HepG2 (cell line): Measurements from ENCODE around the gene BMP6. TPM values are rescaled to one million over a fixed set of nuclear protein-coding genes. Genes with fewer than 3 reads are reported as not detected.

Experiments used
- BORCS8-MEF2B ChIP-seq: sonication (generic); formaldehyde crosslinking; IDR thresholded peaks from 2 replicates; pipeline ENCODE4 v1.8.0; 2022; ENCODE audit warnings: mild to moderate bottlenecking, missing genetic modification reagents
- GPN1 ChIP-seq: sonication (generic); formaldehyde crosslinking; IDR thresholded peaks from 2 replicates; pipeline ENCODE4 v1.5.1; 2020; ENCODE audit warnings: missing genetic modification reagents, borderline replicate concordance
- HDAC2 ChIP-seq: sonication (generic); formaldehyde crosslinking; IDR thresholded peaks from 2 replicates; pipeline ENCODE4 v1.4.0; 2020; ENCODE audit warnings: missing genetic modification reagents
- HES4 ChIP-seq: sonication (generic); formaldehyde crosslinking; IDR thresholded peaks from 2 replicates; pipeline ENCODE4 v1.9.0; 2021; ENCODE audit warnings: mild to moderate bottlenecking, missing genetic modification reagents, borderline replicate concordance
- JDP2 ChIP-seq: sonication (generic); formaldehyde crosslinking; IDR thresholded peaks from 2 replicates; pipeline ENCODE4 v1.8.1; 2022; ENCODE audit warnings: missing genetic modification reagents, borderline replicate concordance
- MYC ChIP-seq: sonication (generic); formaldehyde crosslinking; IDR thresholded peaks from 2 replicates; pipeline ENCODE4 v1.9.0; 2021; ENCODE audit warnings: missing genetic modification reagents, borderline replicate concordance
- NCOA2 ChIP-seq: sonication (generic); formaldehyde crosslinking; IDR thresholded peaks from 2 replicates; pipeline ENCODE4 v1.8.0; 2022; ENCODE audit warnings: inconsistent platforms
- REXO4 ChIP-seq: sonication (generic); formaldehyde crosslinking; IDR thresholded peaks from 2 replicates; pipeline ENCODE4 v1.8.0; 2022; ENCODE audit warnings: missing genetic modification reagents, mild to moderate bottlenecking, borderline replicate concordance
- SKI ChIP-seq: fragments of 450-650 bp; IDR thresholded peaks from one replicate; pipeline ENCODE4 v1.6.1; 2018; ENCODE audit warnings: mild to moderate bottlenecking; ENCODE audit not compliant: partially characterized antibody
- SRY ChIP-seq: sonication (generic); formaldehyde crosslinking; IDR thresholded peaks from 2 replicates; pipeline ENCODE4 v1.8.0; 2022; ENCODE audit warnings: mild to moderate bottlenecking, missing genetic modification reagents
- STAT5B ChIP-seq: sonication (generic); formaldehyde crosslinking; IDR thresholded peaks from 2 replicates; pipeline ENCODE4 v1.4.0; 2020; ENCODE audit warnings: missing genetic modification reagents
- ZC3H13 ChIP-seq: sonication (generic); formaldehyde crosslinking; IDR thresholded peaks from 2 replicates; pipeline ENCODE4 v1.8.1; 2023; ENCODE audit warnings: mild to moderate bottlenecking, missing genetic modification reagents, moderate library complexity
- ZNF230 ChIP-seq: sonication (generic); formaldehyde crosslinking; IDR thresholded peaks from 2 replicates; pipeline ENCODE4 v1.4.0; 2020; ENCODE audit warnings: mild to moderate bottlenecking, missing genetic modification reagents
- ZNF878 ChIP-seq: sonication (generic); formaldehyde crosslinking; IDR thresholded peaks from 2 replicates; pipeline ENCODE4 v1.8.1; 2023; ENCODE audit warnings: mild to moderate bottlenecking, missing genetic modification reagents, moderate library complexity
- ZSCAN31 ChIP-seq: sonication (generic); formaldehyde crosslinking; IDR thresholded peaks from 2 replicates; pipeline ENCODE4 v1.5.0; 2020; ENCODE audit warnings: low read depth, mild to moderate bottlenecking, missing genetic modification reagents
- polyA plus RNA-seq, 8 experiments: library from polyadenylated mRNA; depleted of rRNA in 3 of 8; stranded (reverse) in 7 of 8; unstranded in 1 of 8; fragments of >200 nt; fragmentation: Illumina TruSeq in 4 of 8; extraction: Trizol in 4 of 8; gene quantifications; 2 replicates each; pipeline versions ENCODE4 v1.2.1 to v1.2.3, GENCODE V29; 2011 to 2016; ENCODE audit warnings: low read depth in 4 of 8, missing spikeins in 1 of 8, mixed read lengths in 1 of 8; ENCODE audit not compliant: insufficient read depth in 1 of 8
- total RNA-seq, 5 experiments: library from RNA; depleted of rRNA; stranded (reverse); fragments of >200 nt; fragmentation: Illumina TruSeq; extraction: Trizol; gene quantifications; 2 replicates each; pipeline ENCODE4 v1.2.3, GENCODE V29; 2016; ENCODE audit warnings: low read depth in 1 of 5
- TF ChIP-seq, protein P1 (sequence below): sonication (generic); formaldehyde crosslinking; IDR thresholded peaks from 2 replicates; pipeline ENCODE4 v1.4.0; 2020; ENCODE audit warnings: missing genetic modification reagents
- TF ChIP-seq, protein P2 (sequence below): sonication (generic); formaldehyde crosslinking; IDR thresholded peaks from 2 replicates; pipeline ENCODE4 v1.9.0; 2021; ENCODE audit warnings: missing genetic modification reagents, borderline replicate concordance
- TF ChIP-seq, protein P3 (sequence below): sonication (generic); formaldehyde crosslinking; IDR thresholded peaks from 2 replicates; pipeline ENCODE4 v1.4.0; 2020; ENCODE audit warnings: missing genetic modification reagents
- TF ChIP-seq, protein P4 (sequence below): sonication (generic); formaldehyde crosslinking; IDR thresholded peaks from 2 replicates; pipeline ENCODE4 v1.8.0; 2023; ENCODE audit warnings: mild to moderate bottlenecking, missing genetic modification reagents
- TF ChIP-seq, protein P5 (sequence below): IDR thresholded peaks from 2 replicates; pipeline ENCODE4 v1.6.1; 2016; ENCODE audit warnings: missing genetic modification reagents, missing compliant biosample characterization

BMP6 gene
- total and polyA plus RNA-seq, 2 of the 13 experiments (the other 11 are each of a cell fraction or from before 2014, with no cell fraction given), result 0.09 to 0.18 TPM

DNA sequence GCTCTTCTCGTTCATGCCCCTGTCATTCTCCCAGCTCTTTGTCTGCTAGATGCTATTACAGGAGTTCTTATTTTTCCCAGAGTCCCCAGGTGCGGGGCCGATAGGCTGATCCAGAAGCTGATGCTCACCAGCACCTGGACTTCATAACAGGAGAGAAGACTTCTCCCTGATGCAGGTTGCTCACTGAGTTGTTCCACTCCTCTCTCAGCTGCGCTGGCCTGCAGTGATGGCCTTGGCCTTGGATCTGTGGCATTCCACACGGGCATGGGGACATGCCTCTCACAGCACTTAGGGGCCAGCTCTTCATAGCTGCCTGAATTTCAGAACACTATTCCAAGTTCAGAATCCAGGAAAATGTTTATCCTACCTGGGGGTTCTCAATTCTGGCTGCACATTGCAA is 191.8 kb downstream of the BMP6 start (continued):
- TF ChIP-seq, protein P1, sequence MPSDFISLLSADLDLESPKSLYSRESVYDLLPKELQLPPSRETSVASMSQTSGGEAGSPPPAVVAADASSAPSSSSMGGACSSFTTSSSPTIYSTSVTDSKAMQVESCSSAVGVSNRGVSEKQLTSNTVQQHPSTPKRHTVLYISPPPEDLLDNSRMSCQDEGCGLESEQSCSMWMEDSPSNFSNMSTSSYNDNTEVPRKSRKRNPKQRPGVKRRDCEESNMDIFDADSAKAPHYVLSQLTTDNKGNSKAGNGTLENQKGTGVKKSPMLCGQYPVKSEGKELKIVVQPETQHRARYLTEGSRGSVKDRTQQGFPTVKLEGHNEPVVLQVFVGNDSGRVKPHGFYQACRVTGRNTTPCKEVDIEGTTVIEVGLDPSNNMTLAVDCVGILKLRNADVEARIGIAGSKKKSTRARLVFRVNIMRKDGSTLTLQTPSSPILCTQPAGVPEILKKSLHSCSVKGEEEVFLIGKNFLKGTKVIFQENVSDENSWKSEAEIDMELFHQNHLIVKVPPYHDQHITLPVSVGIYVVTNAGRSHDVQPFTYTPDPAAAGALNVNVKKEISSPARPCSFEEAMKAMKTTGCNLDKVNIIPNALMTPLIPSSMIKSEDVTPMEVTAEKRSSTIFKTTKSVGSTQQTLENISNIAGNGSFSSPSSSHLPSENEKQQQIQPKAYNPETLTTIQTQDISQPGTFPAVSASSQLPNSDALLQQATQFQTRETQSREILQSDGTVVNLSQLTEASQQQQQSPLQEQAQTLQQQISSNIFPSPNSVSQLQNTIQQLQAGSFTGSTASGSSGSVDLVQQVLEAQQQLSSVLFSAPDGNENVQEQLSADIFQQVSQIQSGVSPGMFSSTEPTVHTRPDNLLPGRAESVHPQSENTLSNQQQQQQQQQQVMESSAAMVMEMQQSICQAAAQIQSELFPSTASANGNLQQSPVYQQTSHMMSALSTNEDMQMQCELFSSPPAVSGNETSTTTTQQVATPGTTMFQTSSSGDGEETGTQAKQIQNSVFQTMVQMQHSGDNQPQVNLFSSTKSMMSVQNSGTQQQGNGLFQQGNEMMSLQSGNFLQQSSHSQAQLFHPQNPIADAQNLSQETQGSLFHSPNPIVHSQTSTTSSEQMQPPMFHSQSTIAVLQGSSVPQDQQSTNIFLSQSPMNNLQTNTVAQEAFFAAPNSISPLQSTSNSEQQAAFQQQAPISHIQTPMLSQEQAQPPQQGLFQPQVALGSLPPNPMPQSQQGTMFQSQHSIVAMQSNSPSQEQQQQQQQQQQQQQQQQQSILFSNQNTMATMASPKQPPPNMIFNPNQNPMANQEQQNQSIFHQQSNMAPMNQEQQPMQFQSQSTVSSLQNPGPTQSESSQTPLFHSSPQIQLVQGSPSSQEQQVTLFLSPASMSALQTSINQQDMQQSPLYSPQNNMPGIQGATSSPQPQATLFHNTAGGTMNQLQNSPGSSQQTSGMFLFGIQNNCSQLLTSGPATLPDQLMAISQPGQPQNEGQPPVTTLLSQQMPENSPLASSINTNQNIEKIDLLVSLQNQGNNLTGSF (CRISPR knock-in tag), result no peak
- TF ChIP-seq ZNF878, result no peak
- no peak for TF ChIP-seq ZC3H13 (CRISPR knock-in tag)
- peak; percentile 51; the same call in 1 of the 2 replicates for TF ChIP-seq HDAC2
- no peak for TF ChIP-seq JDP2
- TF ChIP-seq ZSCAN31 (CRISPR knock-in tag), result 0 out of 2 replicates have a peak, but pooled peaks have one; percentile 1
- TF ChIP-seq, protein P2, sequence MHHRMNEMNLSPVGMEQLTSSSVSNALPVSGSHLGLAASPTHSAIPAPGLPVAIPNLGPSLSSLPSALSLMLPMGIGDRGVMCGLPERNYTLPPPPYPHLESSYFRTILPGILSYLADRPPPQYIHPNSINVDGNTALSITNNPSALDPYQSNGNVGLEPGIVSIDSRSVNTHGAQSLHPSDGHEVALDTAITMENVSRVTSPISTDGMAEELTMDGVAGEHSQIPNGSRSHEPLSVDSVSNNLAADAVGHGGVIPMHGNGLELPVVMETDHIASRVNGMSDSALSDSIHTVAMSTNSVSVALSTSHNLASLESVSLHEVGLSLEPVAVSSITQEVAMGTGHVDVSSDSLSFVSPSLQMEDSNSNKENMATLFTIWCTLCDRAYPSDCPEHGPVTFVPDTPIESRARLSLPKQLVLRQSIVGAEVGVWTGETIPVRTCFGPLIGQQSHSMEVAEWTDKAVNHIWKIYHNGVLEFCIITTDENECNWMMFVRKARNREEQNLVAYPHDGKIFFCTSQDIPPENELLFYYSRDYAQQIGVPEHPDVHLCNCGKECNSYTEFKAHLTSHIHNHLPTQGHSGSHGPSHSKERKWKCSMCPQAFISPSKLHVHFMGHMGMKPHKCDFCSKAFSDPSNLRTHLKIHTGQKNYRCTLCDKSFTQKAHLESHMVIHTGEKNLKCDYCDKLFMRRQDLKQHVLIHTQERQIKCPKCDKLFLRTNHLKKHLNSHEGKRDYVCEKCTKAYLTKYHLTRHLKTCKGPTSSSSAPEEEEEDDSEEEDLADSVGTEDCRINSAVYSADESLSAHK, result no peak
- TF ChIP-seq, protein P3, sequence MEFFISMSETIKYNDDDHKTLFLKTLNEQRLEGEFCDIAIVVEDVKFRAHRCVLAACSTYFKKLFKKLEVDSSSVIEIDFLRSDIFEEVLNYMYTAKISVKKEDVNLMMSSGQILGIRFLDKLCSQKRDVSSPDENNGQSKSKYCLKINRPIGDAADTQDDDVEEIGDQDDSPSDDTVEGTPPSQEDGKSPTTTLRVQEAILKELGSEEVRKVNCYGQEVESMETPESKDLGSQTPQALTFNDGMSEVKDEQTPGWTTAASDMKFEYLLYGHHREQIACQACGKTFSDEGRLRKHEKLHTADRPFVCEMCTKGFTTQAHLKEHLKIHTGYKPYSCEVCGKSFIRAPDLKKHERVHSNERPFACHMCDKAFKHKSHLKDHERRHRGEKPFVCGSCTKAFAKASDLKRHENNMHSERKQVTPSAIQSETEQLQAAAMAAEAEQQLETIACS, result no peak
- TF ChIP-seq NCOA2 (CRISPR knock-in tag), result no peak
- TF ChIP-seq STAT5B (CRISPR knock-in tag), result no peak
- TF ChIP-seq BORCS8-MEF2B (CRISPR knock-in tag), result peak; percentile 12; the same call in 1 of the 2 replicates
- no peak for TF ChIP-seq SKI
- no peak for TF ChIP-seq MYC
- no peak for TF ChIP-seq SRY (CRISPR knock-in tag)
- TF ChIP-seq, protein P4, sequence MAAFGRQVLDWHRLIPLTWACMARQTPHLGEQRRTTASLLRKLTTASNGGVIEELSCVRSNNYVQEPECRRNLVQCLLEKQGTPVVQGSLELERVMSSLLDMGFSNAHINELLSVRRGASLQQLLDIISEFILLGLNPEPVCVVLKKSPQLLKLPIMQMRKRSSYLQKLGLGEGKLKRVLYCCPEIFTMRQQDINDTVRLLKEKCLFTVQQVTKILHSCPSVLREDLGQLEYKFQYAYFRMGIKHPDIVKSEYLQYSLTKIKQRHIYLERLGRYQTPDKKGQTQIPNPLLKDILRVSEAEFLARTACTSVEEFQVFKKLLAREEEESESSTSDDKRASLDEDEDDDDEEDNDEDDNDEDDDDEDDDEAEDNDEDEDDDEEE (CRISPR knock-in tag), result no peak
- TF ChIP-seq GPN1 (CRISPR knock-in tag), result no peak
- TF ChIP-seq, protein P5, sequence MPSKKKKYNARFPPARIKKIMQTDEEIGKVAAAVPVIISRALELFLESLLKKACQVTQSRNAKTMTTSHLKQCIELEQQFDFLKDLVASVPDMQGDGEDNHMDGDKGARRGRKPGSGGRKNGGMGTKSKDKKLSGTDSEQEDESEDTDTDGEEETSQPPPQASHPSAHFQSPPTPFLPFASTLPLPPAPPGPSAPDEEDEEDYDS (CRISPR knock-in tag), result no peak
- no peak for TF ChIP-seq REXO4 (CRISPR knock-in tag)
- TF ChIP-seq HES4, result no peak
- peak; percentile 25; the same call in 1 of the 2 replicates for TF ChIP-seq ZNF230 (CRISPR knock-in tag)
